HepG2 (cell line): ENCODE results near the gene CLIC4. TPM values are rescaled to one million over a fixed set of nuclear protein-coding genes. Genes with fewer than 3 reads are reported as not detected.
A peak's percentile ranks its signal among the peaks of the same experiment; 100 is the strongest.

Experiments
- ATF6 ChIP-seq: sonication (generic); formaldehyde crosslinking; conservative IDR thresholded peaks from 2 replicates; pipeline ENCODE4 v1.4.0; 2020; ENCODE audit warnings: missing genetic modification reagents
- DNMT1 ChIP-seq: sonication (generic); formaldehyde crosslinking; IDR thresholded peaks from 2 replicates; pipeline ENCODE4 v1.5.1; 2020; ENCODE audit warnings: mild to moderate bottlenecking, missing genetic modification reagents
- ELF3 ChIP-seq: IDR thresholded peaks from 2 replicates; pipeline ENCODE4 v1.6.1; 2016; ENCODE audit warnings: missing genetic modification reagents, missing compliant biosample characterization
- GZF1 ChIP-seq: sonication (generic); formaldehyde crosslinking; IDR thresholded peaks from 2 replicates; pipeline ENCODE4 v1.5.1; 2020; ENCODE audit warnings: mild to moderate bottlenecking, missing genetic modification reagents
- HMGXB4 ChIP-seq, 2 experiments: sonication (generic) in 1 of 2; formaldehyde crosslinking in 1 of 2; IDR thresholded peaks; 2 replicates each; pipeline versions ENCODE4 v1.4.0 to v1.6.1; 2018 to 2020; ENCODE audit warnings: missing genetic modification reagents in 2 of 2, borderline replicate concordance in 1 of 2, low read depth in 1 of 2, mild to moderate bottlenecking in 1 of 2, missing biosample characterization in 1 of 2
- HNF1B ChIP-seq: sonication (generic); formaldehyde crosslinking; IDR thresholded peaks from 2 replicates; pipeline ENCODE4 v1.5.1; 2020; ENCODE audit warnings: mild to moderate bottlenecking, moderate library complexity, missing genetic modification reagents
- MED13 ChIP-seq: sonication (generic); formaldehyde crosslinking; IDR thresholded peaks from 2 replicates; pipeline ENCODE4 v1.5.0; 2020; ENCODE audit warnings: missing genetic modification reagents
- NR2F1 ChIP-seq, 2 experiments: fragments of 450-650 bp in 1 of 2; formaldehyde crosslinking in 1 of 2; IDR thresholded peaks; 2 replicates each; pipeline versions ENCODE4 v1.5.0 to v1.6.1; 2016 to 2020; ENCODE audit warnings: mild to moderate bottlenecking in 1 of 2, missing compliant biosample characterization in 1 of 2, missing genetic modification reagents in 1 of 2, moderate library complexity in 1 of 2
- PCBP1 ChIP-seq: fragments of 200-400 bp; formaldehyde crosslinking; IDR thresholded peaks from 2 replicates; pipeline ENCODE4 v1.6.1; 2017; ENCODE audit warnings: mild to moderate bottlenecking, low read depth, low read length, borderline replicate concordance
- RARA ChIP-seq: IDR thresholded peaks from 2 replicates; pipeline ENCODE4 v1.6.1; 2016; ENCODE audit warnings: missing genetic modification reagents, missing compliant biosample characterization
- RXRA ChIP-seq: sonication (generic); formaldehyde crosslinking; IDR thresholded peaks from 2 replicates; pipeline ENCODE4 v1.5.1; 2020; ENCODE audit warnings: missing genetic modification reagents
- SAP130 ChIP-seq: IDR thresholded peaks from 2 replicates; pipeline ENCODE4 v1.6.1; 2016; ENCODE audit warnings: low read depth
- SETDB1 ChIP-seq: sonication (generic); formaldehyde crosslinking; IDR thresholded peaks from 2 replicates; pipeline ENCODE4 v1.5.1; 2020; ENCODE audit warnings: missing genetic modification reagents, mild to moderate bottlenecking, borderline replicate concordance
- SMARCE1 ChIP-seq: fragments of 450-650 bp; IDR thresholded peaks from 2 replicates; pipeline ENCODE4 v1.6.1; 2017; ENCODE audit warnings: borderline replicate concordance
- U2AF1 ChIP-seq: fragments of 200-400 bp; formaldehyde crosslinking; optimal IDR thresholded peaks from 2 replicates; pipeline ENCODE3; 2017; ENCODE audit warnings: mild to moderate bottlenecking, low read depth, low read length
- ZNF280D ChIP-seq: sonication (generic); formaldehyde crosslinking; IDR thresholded peaks from 2 replicates; pipeline ENCODE4 v1.5.1; 2020; ENCODE audit warnings: mild to moderate bottlenecking, missing genetic modification reagents
- ZNF460 ChIP-seq: sonication (generic); formaldehyde crosslinking; IDR thresholded peaks from 2 replicates; pipeline ENCODE4 v1.5.1; 2020; ENCODE audit warnings: missing genetic modification reagents, mild to moderate bottlenecking, borderline replicate concordance
- ZNF713 ChIP-seq: sonication (generic); formaldehyde crosslinking; IDR thresholded peaks from 2 replicates; pipeline ENCODE4 v1.4.0; 2020; ENCODE audit warnings: mild to moderate bottlenecking, missing genetic modification reagents
- ZNF781 ChIP-seq: sonication (generic); formaldehyde crosslinking; IDR thresholded peaks from 2 replicates; pipeline ENCODE4 v1.5.1; 2020; ENCODE audit warnings: borderline replicate concordance, mild to moderate bottlenecking, missing genetic modification reagents; ENCODE audit errors: not compliant biosample characterization
- ZNF850 ChIP-seq: sonication (generic); formaldehyde crosslinking; conservative IDR thresholded peaks from 2 replicates; pipeline ENCODE4 v1.9.0; 2021; ENCODE audit warnings: mild to moderate bottlenecking, missing genetic modification reagents
- ZZZ3 ChIP-seq: sonication (generic); formaldehyde crosslinking; IDR thresholded peaks from 2 replicates; pipeline ENCODE4 v1.4.0; 2020; ENCODE audit warnings: missing genetic modification reagents, mild to moderate bottlenecking, borderline replicate concordance
- polyA plus RNA-seq, 8 experiments: library from polyadenylated mRNA; depleted of rRNA in 3 of 8; stranded (reverse) in 7 of 8; unstranded in 1 of 8; fragments of >200 nt; fragmentation: Illumina TruSeq in 4 of 8; extraction: Trizol in 4 of 8; gene quantifications; 2 replicates each; pipeline versions ENCODE4 v1.2.1 to v1.2.3, GENCODE V29; 2011 to 2016; ENCODE audit warnings: low read depth in 4 of 8, missing spikeins in 1 of 8, mixed read lengths in 1 of 8; ENCODE audit not compliant: insufficient read depth in 1 of 8
- total RNA-seq, 5 experiments: library from RNA; depleted of rRNA; stranded (reverse); fragments of >200 nt; fragmentation: Illumina TruSeq; extraction: Trizol; gene quantifications; 2 replicates each; pipeline ENCODE4 v1.2.3, GENCODE V29; 2016; ENCODE audit warnings: low read depth in 1 of 5

The CLIC4 gene
- total and polyA plus RNA-seq, 2 of the 13 experiments (the other 11 are each of a cell fraction or from before 2014, with no cell fraction given) = 23.3 to 77.4 TPM

GRCh38 chr1:24705260-24706073, 39.8 kb upstream of the CLIC4 start (continued):
- no peak; the same call in 1 of the 2 replicates for TF ChIP-seq RXRA (CRISPR knock-in tag)
- TF ChIP-seq ZNF781 (CRISPR knock-in tag) = no peak
- TF ChIP-seq GZF1 = no peak
- TF ChIP-seq HNF1B (CRISPR knock-in tag) = peak; percentile 83
- no peak for TF ChIP-seq NR2F1 (CRISPR knock-in tag; IDR thresholded peaks at IDR 0.05)
- no peak for TF ChIP-seq SETDB1 (CRISPR knock-in tag)
- TF ChIP-seq ZNF713 (CRISPR knock-in tag) = no peak
- TF ChIP-seq ATF6 (CRISPR knock-in tag) = no peak
- no peak for TF ChIP-seq ELF3 (CRISPR knock-in tag)
- TF ChIP-seq PCBP1 = no peak
- TF ChIP-seq U2AF1 = no peak
- no peak for TF ChIP-seq SMARCE1
- TF ChIP-seq ZNF280D (CRISPR knock-in tag) = no peak
- no peak for TF ChIP-seq ZZZ3 (CRISPR knock-in tag)
- TF ChIP-seq MED13 (CRISPR knock-in tag) = no peak
- no peak for TF ChIP-seq DNMT1 (CRISPR knock-in tag)
- TF ChIP-seq RARA = peak; percentile 49; the same call in 1 of the 2 replicates
- peak; percentile 65 for TF ChIP-seq SAP130 (CRISPR knock-in tag)
- no peak for TF ChIP-seq ZNF850 (CRISPR knock-in tag)
- TF ChIP-seq HMGXB4 (CRISPR knock-in tag; IDR thresholded peaks at IDR 0.05; ENCODE audit: borderline replicate concordance in 1 of 2, low read depth in 1 of 2) = peak in 1 of 2 experiments; percentile 67; a peak in 1 of 4 replicates
- no peak for TF ChIP-seq ZNF460 (CRISPR knock-in tag)
